Measurements from ENCODE around the gene ID4. TPM values are rescaled to one million over a fixed set of nuclear protein-coding genes. Genes with fewer than 3 reads are reported as not detected.

Gene ID4
- polyA plus RNA-seq (2013) = 49.4 and 51.1 TPM in 2 replicates

- Histone ChIP-seq H3K14ac (ENCODE audit: low read length) (peak within 1 kb of the TSS; percentile 90), H3K4me1 (ENCODE audit: control insufficient read depth in 1 of 2, insufficient read depth in 2 of 2, low read length in 2 of 2) (peaks cover 0 to 6% of the 10 kb centered on the region in 2 experiments), H4K12ac (ENCODE audit: low read depth, low read length) (peak within 1 kb of the TSS; percentile 72), H2AFZ (ENCODE audit: insufficient read depth, low read length, poor library complexity) (peak within 1 kb of the TSS; percentile 75), H4K91ac (ENCODE audit: low read depth, low read length) (peak within 1 kb of the TSS; percentile 72), H3K4me3 (ENCODE audit: low read depth, low read length) (peak within 1 kb of the TSS; percentile 98), H3K4me2 (ENCODE audit: low read length) (peak within 1 kb of the TSS; percentile 86), H3K27ac (ENCODE audit: low read depth, low read length) (peak within 1 kb of the TSS; percentile 91), H3K4ac (ENCODE audit: low read depth, low read length) (peak within 1 kb of the TSS; percentile 93), H4K8ac (ENCODE audit: low read depth, low read length) (peak within 1 kb of the TSS; percentile 89), H2BK5ac (ENCODE audit: low read depth, low read length, poor library complexity) (peak within 1 kb of the TSS; percentile 95), H3K79me1 (ENCODE audit: low read length) (peaks cover 21% of the 10 kb centered on the region), H2BK120ac (ENCODE audit: insufficient read depth, low read length, poor library complexity) (peak within 1 kb of the TSS; percentile 37), H3K9ac (ENCODE audit: low read length) (peak within 1 kb of the TSS; percentile 99), H3K27me3 (ENCODE audit: insufficient read depth, low read length) (no peaks in the 10 kb centered on the region), H3K79me2 (ENCODE audit: control insufficient read depth, insufficient read depth, low read length, poor library complexity) (peaks cover 16% of the 10 kb centered on the region), H3K36me3 (ENCODE audit: control insufficient read depth in 1 of 2, insufficient read depth in 2 of 2, low read length in 2 of 2) (no peaks in the 10 kb centered on the region), H3K9me3 (ENCODE audit: insufficient read depth, low read depth, low read length) (no peaks in the 10 kb centered on the region), H2AK5ac (ENCODE audit: low read length) (peak within 1 kb of the TSS; percentile 48), H2BK12ac (ENCODE audit: low read length) (peak within 1 kb of the TSS; percentile 67), H3K23ac (ENCODE audit: low read length) (no peak within 1 kb of the TSS), H3K18ac (ENCODE audit: low read length) (peak within 1 kb of the TSS; percentile 70)
- peak; percentile 80 for DNase-seq
- no CpG with 5 or more reads among the region's 71 CpGs for WGBS (ENCODE audit: extremely low coverage, insufficient coverage, insufficient read length)
Measured at GRCh38 chr6:19836799-19837510, at the start of gene ID4. Gene ID4, plus strand, starts transcription at chr6:19837370. Its CDS starts 385 bp downstream, at chr6:19837755.

- Histone ChIP-seq H3K4me1 (ENCODE audit: control insufficient read depth in 1 of 2, insufficient read depth in 2 of 2, low read length in 2 of 2) (no peaks in the 10 kb centered on the region), H3K4me2 (ENCODE audit: low read length) (no peak overlapping the region), H3K9me3 (ENCODE audit: insufficient read depth, low read depth, low read length) (no peaks in the 10 kb centered on the region), H3K18ac (ENCODE audit: low read length) (no peak overlapping the region), H3K27me3 (ENCODE audit: insufficient read depth, low read length) (no peaks in the 10 kb centered on the region), H2BK120ac (ENCODE audit: insufficient read depth, low read length, poor library complexity) (no peak overlapping the region), H2AFZ (ENCODE audit: insufficient read depth, low read length, poor library complexity) (no peak overlapping the region), H3K4ac (ENCODE audit: low read depth, low read length) (no peak overlapping the region), H4K8ac (ENCODE audit: low read depth, low read length) (no peak overlapping the region), H3K14ac (ENCODE audit: low read length) (no peak overlapping the region), H4K91ac (ENCODE audit: low read depth, low read length) (no peak overlapping the region), H2AK5ac (ENCODE audit: low read length) (no peak overlapping the region), H3K79me2 (ENCODE audit: control insufficient read depth, insufficient read depth, low read length, poor library complexity) (no peaks in the 10 kb centered on the region), H3K27ac (ENCODE audit: low read depth, low read length) (no peak overlapping the region), H2BK5ac (ENCODE audit: low read depth, low read length, poor library complexity) (no peak overlapping the region), H3K23ac (ENCODE audit: low read length) (no peak overlapping the region), H2BK12ac (ENCODE audit: low read length) (no peak overlapping the region), H3K9ac (ENCODE audit: low read length) (no peak overlapping the region), H3K36me3 (ENCODE audit: control insufficient read depth in 1 of 2, insufficient read depth in 2 of 2, low read length in 2 of 2) (no peaks in the 10 kb centered on the region), H3K4me3 (ENCODE audit: low read depth, low read length) (no peak overlapping the region), H3K79me1 (ENCODE audit: low read length) (no peaks in the 10 kb centered on the region), H4K12ac (ENCODE audit: low read depth, low read length) (no peak overlapping the region)
- no peak for DNase-seq
- WGBS (ENCODE audit: extremely low coverage, insufficient coverage, insufficient read length) = no CpG with 5 or more reads among the region's 1 CpG
Measured at GRCh38 chr6:19788686-19789085, 48.5 kb upstream of the ID4 start.

GRCh38 chr6:19789100-19789803 lies 47.9 kb upstream of the ID4 start:
- Histone ChIP-seq H2BK12ac (ENCODE audit: low read length) (no peak overlapping the region), H3K9ac (ENCODE audit: low read length) (no peak overlapping the region), H3K27me3 (ENCODE audit: insufficient read depth, low read length) (no peaks in the 10 kb centered on the region), H3K79me1 (ENCODE audit: low read length) (no peaks in the 10 kb centered on the region), H3K27ac (ENCODE audit: low read depth, low read length) (no peak overlapping the region), H3K4me1 (ENCODE audit: control insufficient read depth in 1 of 2, insufficient read depth in 2 of 2, low read length in 2 of 2) (no peaks in the 10 kb centered on the region), H2BK5ac (ENCODE audit: low read depth, low read length, poor library complexity) (no peak overlapping the region), H3K36me3 (ENCODE audit: control insufficient read depth in 1 of 2, insufficient read depth in 2 of 2, low read length in 2 of 2) (no peaks in the 10 kb centered on the region), H2AK5ac (ENCODE audit: low read length) (no peak overlapping the region), H4K12ac (ENCODE audit: low read depth, low read length) (no peak overlapping the region), H4K91ac (ENCODE audit: low read depth, low read length) (no peak overlapping the region), H3K4me2 (ENCODE audit: low read length) (no peak overlapping the region), H2BK120ac (ENCODE audit: insufficient read depth, low read length, poor library complexity) (no peak overlapping the region), H3K4me3 (ENCODE audit: low read depth, low read length) (no peak overlapping the region), H3K9me3 (ENCODE audit: insufficient read depth, low read depth, low read length) (no peaks in the 10 kb centered on the region), H4K8ac (ENCODE audit: low read depth, low read length) (no peak overlapping the region), H3K4ac (ENCODE audit: low read depth, low read length) (no peak overlapping the region), H3K23ac (ENCODE audit: low read length) (no peak overlapping the region), H2AFZ (ENCODE audit: insufficient read depth, low read length, poor library complexity) (no peak overlapping the region), H3K79me2 (ENCODE audit: control insufficient read depth, insufficient read depth, low read length, poor library complexity) (no peaks in the 10 kb centered on the region), H3K18ac (ENCODE audit: low read length) (no peak overlapping the region), H3K14ac (ENCODE audit: low read length) (no peak overlapping the region)
- no peak for DNase-seq
- no CpG with 5 or more reads among the region's 6 CpGs for WGBS (ENCODE audit: extremely low coverage, insufficient coverage, insufficient read length)

GRCh38 chr6:19791267-19791666 lies 45.9 kb upstream of the ID4 start:
- Histone ChIP-seq H2BK5ac (ENCODE audit: low read depth, low read length, poor library complexity) (no peak overlapping the region), H2AFZ (ENCODE audit: insufficient read depth, low read length, poor library complexity) (no peak overlapping the region), H4K12ac (ENCODE audit: low read depth, low read length) (no peak overlapping the region), H2BK120ac (ENCODE audit: insufficient read depth, low read length, poor library complexity) (no peak overlapping the region), H3K9ac (ENCODE audit: low read length) (no peak overlapping the region), H3K79me2 (ENCODE audit: control insufficient read depth, insufficient read depth, low read length, poor library complexity) (no peaks in the 10 kb centered on the region), H3K36me3 (ENCODE audit: control insufficient read depth in 1 of 2, insufficient read depth in 2 of 2, low read length in 2 of 2) (no peaks in the 10 kb centered on the region), H2BK12ac (ENCODE audit: low read length) (no peak overlapping the region), H2AK5ac (ENCODE audit: low read length) (no peak overlapping the region), H3K23ac (ENCODE audit: low read length) (no peak overlapping the region), H3K4me1 (ENCODE audit: control insufficient read depth in 1 of 2, insufficient read depth in 2 of 2, low read length in 2 of 2) (no peaks in the 10 kb centered on the region), H3K4me2 (ENCODE audit: low read length) (no peak overlapping the region), H3K18ac (ENCODE audit: low read length) (no peak overlapping the region), H3K27me3 (ENCODE audit: insufficient read depth, low read length) (no peaks in the 10 kb centered on the region), H3K4ac (ENCODE audit: low read depth, low read length) (no peak overlapping the region), H3K4me3 (ENCODE audit: low read depth, low read length) (no peak overlapping the region), H3K79me1 (ENCODE audit: low read length) (no peaks in the 10 kb centered on the region), H3K14ac (ENCODE audit: low read length) (no peak overlapping the region), H4K8ac (ENCODE audit: low read depth, low read length) (no peak overlapping the region), H3K27ac (ENCODE audit: low read depth, low read length) (no peak overlapping the region), H4K91ac (ENCODE audit: low read depth, low read length) (no peak overlapping the region), H3K9me3 (ENCODE audit: insufficient read depth, low read depth, low read length) (no peaks in the 10 kb centered on the region)
- WGBS (ENCODE audit: extremely low coverage, insufficient coverage, insufficient read length) = no CpG with 5 or more reads among the region's 2 CpGs
- DNase-seq = no peak
